K562 (cell line): Measurements from ENCODE around the gene CUTC. TPM values are rescaled to one million over a fixed set of nuclear protein-coding genes. Genes with fewer than 3 reads are reported as not detected.

Source experiments
- ARNT ChIP-seq, 2 experiments: fragments of 450-650 bp; IDR thresholded peaks; 2 replicates each; pipeline ENCODE4 v1.6.1; 2016; ENCODE audit warnings: mild to moderate bottlenecking in 1 of 2
- ATF7 ChIP-seq: fragments of 450-650 bp; IDR thresholded peaks from 2 replicates; pipeline ENCODE4 v1.7.1; 2014; ENCODE audit warnings: mild to moderate bottlenecking, moderate library complexity
- CCAR2 ChIP-seq: fragments of 200-400 bp; formaldehyde crosslinking; IDR thresholded peaks from 2 replicates; pipeline ENCODE4 v1.6.1; 2017; ENCODE audit warnings: mild to moderate bottlenecking, low read depth, low read length
- COPS2 ChIP-seq: fragments of 450-650 bp; conservative IDR thresholded peaks from 2 replicates; pipeline ENCODE4 v1.6.1; 2016; ENCODE audit warnings: mild to moderate bottlenecking, moderate library complexity
- EP400 ChIP-seq: fragments of 450-650 bp; IDR thresholded peaks from 2 replicates; pipeline ENCODE4 v1.6.1; 2017; ENCODE audit warnings: antibody characterized with exemption, mild to moderate bottlenecking, moderate library complexity
- FUS ChIP-seq: fragments of 200-400 bp; formaldehyde crosslinking; optimal IDR thresholded peaks from 2 replicates; pipeline ENCODE3; 2017; ENCODE audit warnings: low read depth, low read length
- HDAC8 ChIP-seq: fragments of 450-650 bp; IDR thresholded peaks from 2 replicates; pipeline ENCODE4 v1.6.1; 2016; ENCODE audit warnings: mild to moderate bottlenecking, missing genetic modification characterization, moderate library complexity, missing compliant biosample characterization
- KDM4B ChIP-seq, 2 experiments: fragments of 450-650 bp in 1 of 2; sonication (generic) in 1 of 2; IDR thresholded peaks; 2 replicates each; pipeline ENCODE4 v1.6.1; 2016 to 2017; ENCODE audit warnings: borderline replicate concordance in 2 of 2, antibody characterized with exemption in 1 of 2, low read depth in 1 of 2, mild to moderate bottlenecking in 1 of 2
- MAZ ChIP-seq, 2 experiments: fragments of 450-650 bp in 1 of 2; sonication (generic) in 1 of 2; formaldehyde crosslinking; IDR thresholded peaks in 1 of 2; conservative IDR thresholded peaks in 1 of 2; 2 replicates each; pipeline versions ENCODE4 v1.4.0 to v1.5.0; 2020; ENCODE audit warnings: mild to moderate bottlenecking in 1 of 2, missing genetic modification reagents in 1 of 2
- NRF1 ChIP-seq, 2 experiments: fragments of 450-650 bp; IDR thresholded peaks in 1 of 2; conservative IDR thresholded peaks in 1 of 2; 2 replicates each; pipeline ENCODE4 v1.6.1; 2014; ENCODE audit warnings: mild to moderate bottlenecking in 2 of 2
- POLR3G ChIP-seq: IDR thresholded peaks from 2 replicates; pipeline ENCODE4 v1.6.1; 2011; ENCODE audit not compliant: insufficient read length, insufficient replicate concordance; ENCODE audit errors: extremely low read depth
- RUNX1 ChIP-seq: sonication (generic); IDR thresholded peaks from 2 replicates; pipeline ENCODE4 v1.6.1; 2016; ENCODE audit warnings: antibody characterized with exemption, low read depth
- SETDB1 ChIP-seq: IDR thresholded peaks from one replicate; pipeline ENCODE4 v1.6.1; 2012; ENCODE audit warnings: low read length, control low read depth, inconsistent platforms
- SMARCC2 ChIP-seq: fragments of 450-650 bp; IDR thresholded peaks from 2 replicates; pipeline ENCODE4 v1.6.1; 2017; ENCODE audit warnings: antibody characterized with exemption, moderate library complexity, mild to moderate bottlenecking, low read depth
- polyA plus RNA-seq, 8 experiments: library from polyadenylated mRNA; depleted of rRNA in 4 of 8; stranded (reverse) in 5 of 8; unstranded in 3 of 8; fragments of >200 nt; fragmentation: Nextera tagmentation in 2 of 8; fragmentation: Illumina TruSeq in 1 of 8; extraction: Ambion mirVana in 2 of 8; extraction: Trizol in 1 of 8; gene quantifications; 2 replicates each; pipeline versions ENCODE4 v1.2.1 to v1.2.3, GENCODE V29; 2011 to 2014; ENCODE audit warnings: inconsistent platforms in 1 of 8, missing spikeins in 1 of 8
- total RNA-seq, 7 experiments: library from RNA; depleted of rRNA in 6 of 7; stranded (reverse); fragments of >200 nt in 6 of 7; fragmentation: Illumina TruSeq in 2 of 7; extraction: Trizol in 2 of 7; gene quantifications; 2 replicates each; pipeline versions ENCODE4 v1.2.1 to v1.2.3, GENCODE V29; 2011 to 2021; ENCODE audit warnings: low replicate concordance in 1 of 7
- TF ChIP-seq, protein P1 (sequence below): sonication (generic); formaldehyde crosslinking; IDR thresholded peaks from 2 replicates; pipeline ENCODE4 v1.8.0; 2022; ENCODE audit warnings: missing genetic modification reagents, mild to moderate bottlenecking, borderline replicate concordance
- TF ChIP-seq, protein P2 (sequence below): fragments of 450-650 bp; IDR thresholded peaks from 2 replicates; pipeline ENCODE4 v1.6.1; 2016; ENCODE audit warnings: borderline replicate concordance
- TF ChIP-seq, protein P3 (sequence below), 2 experiments: fragments of 150-350 bp in 1 of 2; IDR thresholded peaks; 2 replicates each; pipeline ENCODE4 v1.6.1; 2012 to 2016; ENCODE audit warnings: low read depth in 2 of 2, low read length in 2 of 2, mild to moderate bottlenecking in 1 of 2, moderate library complexity in 1 of 2
- TF ChIP-seq, protein P4 (sequence below): fragments of 250-450 bp; sonication (Bioruptor Pico); IDR thresholded peaks from 2 replicates; pipeline ENCODE4 v1.4.0; 2020

CUTC gene
- total and polyA plus RNA-seq, 9 of the 15 experiments (the other 6 are each of a cell fraction or from before 2014, with no cell fraction given): 18.6 to 69.3 (median 32.3) TPM

DNA sequence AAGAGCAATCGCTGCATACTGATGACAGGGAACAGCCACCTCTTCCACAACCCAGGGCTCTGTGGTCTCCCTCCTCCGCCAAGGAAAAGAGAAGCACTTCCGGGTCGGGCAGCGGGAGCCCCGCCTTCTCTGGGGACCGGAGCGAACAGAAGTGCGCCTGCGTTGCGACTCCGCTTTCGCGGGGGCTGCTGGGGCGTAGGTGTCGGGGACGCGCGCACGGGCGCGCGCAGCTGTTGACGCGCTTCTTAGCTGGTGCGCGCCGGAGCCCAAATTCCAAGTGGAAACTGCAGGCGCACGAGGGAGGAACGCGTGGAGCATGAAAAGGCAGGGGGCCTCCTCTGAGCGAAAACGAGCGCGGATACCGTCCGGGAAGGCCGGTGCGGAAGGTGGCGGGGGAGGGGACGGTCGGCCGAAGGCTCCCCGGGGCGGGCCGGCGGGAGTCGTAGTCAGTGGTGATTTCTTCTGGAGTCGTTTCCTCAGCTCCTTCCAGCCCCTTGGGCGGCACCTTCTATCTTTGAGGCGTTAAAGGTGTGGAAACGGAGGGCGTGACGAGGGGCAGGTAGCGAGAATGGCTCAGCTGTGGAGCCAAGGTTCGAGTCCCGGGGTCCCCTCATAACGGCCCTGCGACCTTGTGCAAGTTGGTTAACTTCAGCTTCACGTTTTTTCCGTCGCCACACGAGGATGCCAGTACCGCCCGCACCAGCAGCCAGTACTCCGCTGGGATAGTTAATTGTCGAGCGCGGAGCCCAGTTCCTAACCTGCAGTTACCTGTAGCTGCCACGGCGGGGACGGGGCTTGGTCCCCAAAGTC, at the start of gene CUTC, which contains the start of gene COX15 (continued):
- TF ChIP-seq EP400 (peak; percentile 86), RUNX1 (no peak), ARNT (IDR thresholded peaks at IDR 0.05) (no peak), CCAR2 (no peak), ATF7 (0 out of 2 replicates have a peak, but pooled peaks have one; percentile 34), NRF1 (conservative IDR thresholded peaks at IDR 0.05 in 1 of 2, IDR thresholded peaks at IDR 0.05 in 1 of 2) (peak; percentile 94 to 95), KDM4B (IDR thresholded peaks at IDR 0.05; ENCODE audit: borderline replicate concordance in 2 of 2, low read depth in 1 of 2) (peak in 1 of 2 experiments; percentile 56; a peak in 1 of 4 replicates), SETDB1 (no peak), SMARCC2 (no peak), HDAC8 (tag) (0 out of 2 replicates have a peak, but pooled peaks have one; percentile 39), POLR3G (no peak), FUS (no peak), COPS2 (no peak), MAZ (CRISPR knock-in tag; conservative IDR thresholded peaks at IDR 0.05 in 1 of 2, IDR thresholded peaks at IDR 0.05 in 1 of 2) (peak; percentile 65 to 69)
- TF ChIP-seq, protein P1, sequence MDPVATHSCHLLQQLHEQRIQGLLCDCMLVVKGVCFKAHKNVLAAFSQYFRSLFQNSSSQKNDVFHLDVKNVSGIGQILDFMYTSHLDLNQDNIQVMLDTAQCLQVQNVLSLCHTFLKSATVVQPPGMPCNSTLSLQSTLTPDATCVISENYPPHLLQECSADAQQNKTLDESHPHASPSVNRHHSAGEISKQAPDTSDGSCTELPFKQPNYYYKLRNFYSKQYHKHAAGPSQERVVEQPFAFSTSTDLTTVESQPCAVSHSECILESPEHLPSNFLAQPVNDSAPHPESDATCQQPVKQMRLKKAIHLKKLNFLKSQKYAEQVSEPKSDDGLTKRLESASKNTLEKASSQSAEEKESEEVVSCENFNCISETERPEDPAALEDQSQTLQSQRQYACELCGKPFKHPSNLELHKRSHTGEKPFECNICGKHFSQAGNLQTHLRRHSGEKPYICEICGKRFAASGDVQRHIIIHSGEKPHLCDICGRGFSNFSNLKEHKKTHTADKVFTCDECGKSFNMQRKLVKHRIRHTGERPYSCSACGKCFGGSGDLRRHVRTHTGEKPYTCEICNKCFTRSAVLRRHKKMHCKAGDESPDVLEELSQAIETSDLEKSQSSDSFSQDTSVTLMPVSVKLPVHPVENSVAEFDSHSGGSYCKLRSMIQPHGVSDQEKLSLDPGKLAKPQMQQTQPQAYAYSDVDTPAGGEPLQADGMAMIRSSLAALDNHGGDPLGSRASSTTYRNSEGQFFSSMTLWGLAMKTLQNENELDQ (CRISPR knock-in tag): no peak
- TF ChIP-seq, protein P2, sequence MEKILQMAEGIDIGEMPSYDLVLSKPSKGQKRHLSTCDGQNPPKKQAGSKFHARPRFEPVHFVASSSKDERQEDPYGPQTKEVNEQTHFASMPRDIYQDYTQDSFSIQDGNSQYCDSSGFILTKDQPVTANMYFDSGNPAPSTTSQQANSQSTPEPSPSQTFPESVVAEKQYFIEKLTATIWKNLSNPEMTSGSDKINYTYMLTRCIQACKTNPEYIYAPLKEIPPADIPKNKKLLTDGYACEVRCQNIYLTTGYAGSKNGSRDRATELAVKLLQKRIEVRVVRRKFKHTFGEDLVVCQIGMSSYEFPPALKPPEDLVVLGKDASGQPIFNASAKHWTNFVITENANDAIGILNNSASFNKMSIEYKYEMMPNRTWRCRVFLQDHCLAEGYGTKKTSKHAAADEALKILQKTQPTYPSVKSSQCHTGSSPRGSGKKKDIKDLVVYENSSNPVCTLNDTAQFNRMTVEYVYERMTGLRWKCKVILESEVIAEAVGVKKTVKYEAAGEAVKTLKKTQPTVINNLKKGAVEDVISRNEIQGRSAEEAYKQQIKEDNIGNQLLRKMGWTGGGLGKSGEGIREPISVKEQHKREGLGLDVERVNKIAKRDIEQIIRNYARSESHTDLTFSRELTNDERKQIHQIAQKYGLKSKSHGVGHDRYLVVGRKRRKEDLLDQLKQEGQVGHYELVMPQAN: no peak; the same call in 1 of the 2 replicates
- TF ChIP-seq, protein P3, sequence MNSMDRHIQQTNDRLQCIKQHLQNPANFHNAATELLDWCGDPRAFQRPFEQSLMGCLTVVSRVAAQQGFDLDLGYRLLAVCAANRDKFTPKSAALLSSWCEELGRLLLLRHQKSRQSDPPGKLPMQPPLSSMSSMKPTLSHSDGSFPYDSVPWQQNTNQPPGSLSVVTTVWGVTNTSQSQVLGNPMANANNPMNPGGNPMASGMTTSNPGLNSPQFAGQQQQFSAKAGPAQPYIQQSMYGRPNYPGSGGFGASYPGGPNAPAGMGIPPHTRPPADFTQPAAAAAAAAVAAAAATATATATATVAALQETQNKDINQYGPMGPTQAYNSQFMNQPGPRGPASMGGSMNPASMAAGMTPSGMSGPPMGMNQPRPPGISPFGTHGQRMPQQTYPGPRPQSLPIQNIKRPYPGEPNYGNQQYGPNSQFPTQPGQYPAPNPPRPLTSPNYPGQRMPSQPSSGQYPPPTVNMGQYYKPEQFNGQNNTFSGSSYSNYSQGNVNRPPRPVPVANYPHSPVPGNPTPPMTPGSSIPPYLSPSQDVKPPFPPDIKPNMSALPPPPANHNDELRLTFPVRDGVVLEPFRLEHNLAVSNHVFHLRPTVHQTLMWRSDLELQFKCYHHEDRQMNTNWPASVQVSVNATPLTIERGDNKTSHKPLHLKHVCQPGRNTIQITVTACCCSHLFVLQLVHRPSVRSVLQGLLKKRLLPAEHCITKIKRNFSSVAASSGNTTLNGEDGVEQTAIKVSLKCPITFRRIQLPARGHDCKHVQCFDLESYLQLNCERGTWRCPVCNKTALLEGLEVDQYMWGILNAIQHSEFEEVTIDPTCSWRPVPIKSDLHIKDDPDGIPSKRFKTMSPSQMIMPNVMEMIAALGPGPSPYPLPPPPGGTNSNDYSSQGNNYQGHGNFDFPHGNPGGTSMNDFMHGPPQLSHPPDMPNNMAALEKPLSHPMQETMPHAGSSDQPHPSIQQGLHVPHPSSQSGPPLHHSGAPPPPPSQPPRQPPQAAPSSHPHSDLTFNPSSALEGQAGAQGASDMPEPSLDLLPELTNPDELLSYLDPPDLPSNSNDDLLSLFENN (IDR thresholded peaks at IDR 0.05; ENCODE audit: low read depth in 2 of 2, low read length in 2 of 2): no peak
- TF ChIP-seq, protein P4, sequence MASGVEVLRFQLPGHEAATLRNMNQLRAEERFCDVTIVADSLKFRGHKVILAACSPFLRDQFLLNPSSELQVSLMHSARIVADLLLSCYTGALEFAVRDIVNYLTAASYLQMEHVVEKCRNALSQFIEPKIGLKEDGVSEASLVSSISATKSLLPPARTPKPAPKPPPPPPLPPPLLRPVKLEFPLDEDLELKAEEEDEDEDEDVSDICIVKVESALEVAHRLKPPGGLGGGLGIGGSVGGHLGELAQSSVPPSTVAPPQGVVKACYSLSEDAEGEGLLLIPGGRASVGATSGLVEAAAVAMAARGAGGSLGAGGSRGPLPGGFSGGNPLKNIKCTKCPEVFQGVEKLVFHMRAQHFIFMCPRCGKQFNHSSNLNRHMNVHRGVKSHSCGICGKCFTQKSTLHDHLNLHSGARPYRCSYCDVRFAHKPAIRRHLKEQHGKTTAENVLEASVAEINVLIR: no peak
